Tibial nerve (tissue), 4 donors: Measurements from ENCODE around the gene SLC2A2.

ENCODE experiments used
- EP300 ChIP-seq, 2 donors: sonication (generic); formaldehyde crosslinking; IDR thresholded peaks; one replicate each; pipeline ENCODE4 v1.6.1; 2017; ENCODE audit warnings: antibody characterized with exemption in 2 of 2, mild to moderate bottlenecking in 1 of 2
- POLR2A ChIP-seq, 2 donors: fragments of 450-650 bp; IDR thresholded peaks; one replicate each; pipeline ENCODE4 v1.6.1; 2017; ENCODE audit warnings: antibody characterized with exemption in 2 of 2, mild to moderate bottlenecking in 2 of 2, moderate library complexity in 2 of 2
- TF ChIP-seq, protein P1 (sequence below), 5 experiments: fragments of 200-600 bp in 3 of 5; fragments of 450-650 bp in 2 of 5; sonication (generic) in 3 of 5; IDR thresholded peaks; one replicate each; pipeline ENCODE4 v1.5.1; 2016 to 2019; ENCODE audit warnings: antibody characterized with exemption in 5 of 5, mild to moderate bottlenecking in 3 of 5, moderate library complexity in 2 of 5

DNA sequence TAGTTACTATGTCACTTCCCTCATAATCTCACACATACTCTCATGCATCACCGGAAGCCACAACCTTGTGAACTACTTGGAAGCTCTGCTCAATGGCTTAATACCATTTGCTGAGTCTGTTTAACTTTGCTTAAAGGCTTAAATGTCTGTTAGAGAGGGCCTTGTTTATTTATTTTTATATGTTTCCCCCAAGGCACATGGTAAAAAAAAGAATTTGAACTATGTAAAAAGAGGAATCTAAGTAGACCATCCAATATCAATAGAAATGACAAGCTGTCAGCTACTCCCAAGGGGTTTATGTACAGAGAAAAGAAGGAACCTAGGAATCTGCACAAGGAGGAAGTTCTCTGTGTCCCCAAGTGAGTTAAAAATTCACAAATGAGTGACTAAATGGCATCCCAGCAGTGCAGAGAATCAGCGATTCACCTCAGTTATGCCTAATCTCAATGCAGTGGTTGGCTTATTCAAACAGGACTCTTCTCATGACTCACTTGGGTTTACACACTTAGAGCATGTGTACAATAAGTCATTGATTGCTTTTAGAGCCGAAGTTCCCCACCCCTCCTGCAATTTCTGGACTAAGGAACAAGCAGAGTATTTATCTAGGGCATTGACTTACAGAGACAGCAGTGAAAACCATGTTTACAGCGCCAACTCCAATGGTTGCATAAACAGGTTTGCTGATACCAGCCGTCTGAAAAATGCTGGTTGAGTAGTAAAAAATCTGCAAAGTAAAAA is 24.4 kb downstream of the SLC2A2 start:
- TF ChIP-seq, protein P1, sequence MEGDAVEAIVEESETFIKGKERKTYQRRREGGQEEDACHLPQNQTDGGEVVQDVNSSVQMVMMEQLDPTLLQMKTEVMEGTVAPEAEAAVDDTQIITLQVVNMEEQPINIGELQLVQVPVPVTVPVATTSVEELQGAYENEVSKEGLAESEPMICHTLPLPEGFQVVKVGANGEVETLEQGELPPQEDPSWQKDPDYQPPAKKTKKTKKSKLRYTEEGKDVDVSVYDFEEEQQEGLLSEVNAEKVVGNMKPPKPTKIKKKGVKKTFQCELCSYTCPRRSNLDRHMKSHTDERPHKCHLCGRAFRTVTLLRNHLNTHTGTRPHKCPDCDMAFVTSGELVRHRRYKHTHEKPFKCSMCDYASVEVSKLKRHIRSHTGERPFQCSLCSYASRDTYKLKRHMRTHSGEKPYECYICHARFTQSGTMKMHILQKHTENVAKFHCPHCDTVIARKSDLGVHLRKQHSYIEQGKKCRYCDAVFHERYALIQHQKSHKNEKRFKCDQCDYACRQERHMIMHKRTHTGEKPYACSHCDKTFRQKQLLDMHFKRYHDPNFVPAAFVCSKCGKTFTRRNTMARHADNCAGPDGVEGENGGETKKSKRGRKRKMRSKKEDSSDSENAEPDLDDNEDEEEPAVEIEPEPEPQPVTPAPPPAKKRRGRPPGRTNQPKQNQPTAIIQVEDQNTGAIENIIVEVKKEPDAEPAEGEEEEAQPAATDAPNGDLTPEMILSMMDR (IDR thresholded peaks at IDR 0.05): no peak
- TF ChIP-seq POLR2A (IDR thresholded peaks at IDR 0.05): no peak
- TF ChIP-seq EP300 (IDR thresholded peaks at IDR 0.05): no peak
